ENCODE measurements around the gene IL23R.

IL23R gene

DNA sequence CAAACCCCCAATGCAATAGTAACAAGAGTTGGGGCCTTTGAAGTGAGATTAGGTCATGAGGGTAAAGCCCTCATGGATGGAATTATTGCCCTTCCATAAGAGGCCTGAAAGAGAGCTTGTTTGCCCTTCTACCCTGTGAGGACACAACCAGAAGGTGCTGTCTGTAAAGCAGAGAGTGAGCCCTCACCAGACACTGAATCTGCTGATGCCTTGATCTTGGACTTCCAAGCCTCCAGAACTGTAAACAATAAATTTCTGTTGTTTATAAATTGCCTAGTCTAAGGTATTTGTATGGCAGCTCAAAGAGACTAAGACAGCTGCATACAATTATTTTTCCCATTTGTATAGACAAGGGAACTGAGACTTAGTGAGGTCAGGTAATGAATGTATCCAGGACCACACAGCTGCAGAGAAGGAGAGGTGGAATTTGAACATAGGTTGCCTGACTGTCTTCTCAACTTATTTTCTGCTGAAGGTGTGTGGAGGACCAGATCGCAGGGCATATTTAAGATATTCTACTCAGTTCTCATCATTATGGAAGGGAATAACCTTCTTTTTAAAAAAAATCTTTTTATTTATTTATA is 18.7 kb downstream of the IL23R start:
- Histone ChIP-seq H3K79me1 (replicated peaks; ENCODE audit: low read length, poor library complexity, severe bottlenecking) (no peaks in the 10 kb centered on the region), H3K27ac (ENCODE audit: low read length, poor library complexity, severe bottlenecking) (no peak overlapping the region), H2AFZ (ENCODE audit: low read depth, low read length) (no peak overlapping the region), H3K9ac (ENCODE audit: low read length) (no peak overlapping the region), H2BK5ac (ENCODE audit: low read depth, low read length, poor library complexity, severe bottlenecking) (no peak overlapping the region), H3K4me2 (ENCODE audit: low read length, poor library complexity, severe bottlenecking) (no peak overlapping the region), H2AK5ac (ENCODE audit: low read length, severe bottlenecking) (no peak overlapping the region), H3K4ac (ENCODE audit: low read depth in 1 of 2, low read length in 2 of 2) (no peak overlapping the region), H3K4me3 (ENCODE audit: insufficient read depth in 1 of 2, low read depth in 1 of 2, low read length in 2 of 2) (no peak overlapping the region), H3K18ac (ENCODE audit: low read depth in 1 of 2, low read length in 2 of 2) (no peak overlapping the region), H2BK120ac (ENCODE audit: low read depth, low read length) (no peak overlapping the region), H2BK15ac (ENCODE audit: low read depth, poor library complexity, severe bottlenecking) (no peak overlapping the region), H3K27me3 (ENCODE audit: control insufficient read depth in 1 of 2, insufficient read depth in 1 of 2, low read length in 2 of 2) (no peaks in the 10 kb centered on the region), H3K14ac (ENCODE audit: low read length in 2 of 2) (no peak overlapping the region), H3K4me1 (ENCODE audit: control insufficient read depth, insufficient read depth, low read depth, low read length) (no peaks in the 10 kb centered on the region), H2BK12ac (ENCODE audit: low read length in 2 of 2) (no peak overlapping the region), H3K9me3 (ENCODE audit: control insufficient read depth, low read length) (no peaks in the 10 kb centered on the region), H3K36me3 (ENCODE audit: control insufficient read depth in 1 of 2, insufficient read depth in 2 of 2, low read depth in 1 of 2, low read length in 2 of 2) (no peaks in the 10 kb centered on the region), H4K8ac (ENCODE audit: low read length) (no peak overlapping the region), H3K23ac (ENCODE audit: low read length in 2 of 2) (no peak overlapping the region), H4K91ac (ENCODE audit: low read length) (no peak overlapping the region)
- WGBS: no CpG with 5 or more reads among the region's 1 CpG
- peak; percentile 9 for DNase-seq

GRCh38 chr1:67188137-67188536 is 21.9 kb downstream of the IL23R start:
- Histone ChIP-seq H3K79me1 (replicated peaks; ENCODE audit: low read length, poor library complexity, severe bottlenecking) (no peaks in the 10 kb centered on the region), H2AFZ (ENCODE audit: low read depth, low read length) (no peak overlapping the region), H3K9me3 (ENCODE audit: control insufficient read depth, low read length) (no peaks in the 10 kb centered on the region), H3K9ac (ENCODE audit: low read length) (no peak overlapping the region), H2BK5ac (ENCODE audit: low read depth, low read length, poor library complexity, severe bottlenecking) (no peak overlapping the region), H3K27ac (ENCODE audit: low read length, poor library complexity, severe bottlenecking) (no peak overlapping the region), H2AK5ac (ENCODE audit: low read length, severe bottlenecking) (no peak overlapping the region), H4K91ac (ENCODE audit: low read length) (no peak overlapping the region), H3K27me3 (ENCODE audit: control insufficient read depth in 1 of 2, insufficient read depth in 1 of 2, low read length in 2 of 2) (no peaks in the 10 kb centered on the region), H3K18ac (ENCODE audit: low read depth in 1 of 2, low read length in 2 of 2) (no peak overlapping the region), H4K8ac (ENCODE audit: low read length) (no peak overlapping the region), H2BK15ac (ENCODE audit: low read depth, poor library complexity, severe bottlenecking) (no peak overlapping the region), H3K14ac (ENCODE audit: low read length in 2 of 2) (no peak overlapping the region), H2BK12ac (ENCODE audit: low read length in 2 of 2) (no peak overlapping the region), H3K23ac (ENCODE audit: low read length in 2 of 2) (no peak overlapping the region), H3K4me3 (ENCODE audit: insufficient read depth in 1 of 2, low read depth in 1 of 2, low read length in 2 of 2) (no peak overlapping the region), H3K4me1 (ENCODE audit: control insufficient read depth, insufficient read depth, low read depth, low read length) (no peaks in the 10 kb centered on the region), H3K4me2 (ENCODE audit: low read length, poor library complexity, severe bottlenecking) (no peak overlapping the region), H3K4ac (ENCODE audit: low read depth in 1 of 2, low read length in 2 of 2) (no peak overlapping the region), H3K36me3 (ENCODE audit: control insufficient read depth in 1 of 2, insufficient read depth in 2 of 2, low read depth in 1 of 2, low read length in 2 of 2) (no peaks in the 10 kb centered on the region), H2BK120ac (ENCODE audit: low read depth, low read length) (no peak overlapping the region)
- no peak for DNase-seq
- WGBS: 76% methylated on average over 2 of the region's 2 CpGs

- Histone ChIP-seq H2AFZ (ENCODE audit: low read depth, low read length) (no peak overlapping the region), H4K8ac (ENCODE audit: low read length) (no peak overlapping the region)
These were observed 23.7 kb downstream of the IL23R start for GRCh38 chr1:67189953-67190352.

GRCh38 chr1:67190410-67190809 is 24.2 kb downstream of the IL23R start:
- Histone ChIP-seq H4K91ac (ENCODE audit: low read length) (no peak overlapping the region), H3K9me3 (ENCODE audit: control insufficient read depth, low read length) (no peaks in the 10 kb centered on the region), H2AK5ac (ENCODE audit: low read length, severe bottlenecking) (no peak overlapping the region), H3K18ac (ENCODE audit: low read depth in 1 of 2, low read length in 2 of 2) (no peak overlapping the region), H3K4me2 (ENCODE audit: low read length, poor library complexity, severe bottlenecking) (no peak overlapping the region), H2AFZ (ENCODE audit: low read depth, low read length) (no peak overlapping the region), H3K4me3 (ENCODE audit: insufficient read depth in 1 of 2, low read depth in 1 of 2, low read length in 2 of 2) (no peak overlapping the region), H4K8ac (ENCODE audit: low read length) (no peak overlapping the region), H2BK12ac (ENCODE audit: low read length in 2 of 2) (no peak overlapping the region), H3K79me1 (replicated peaks; ENCODE audit: low read length, poor library complexity, severe bottlenecking) (no peaks in the 10 kb centered on the region), H3K36me3 (ENCODE audit: control insufficient read depth in 1 of 2, insufficient read depth in 2 of 2, low read depth in 1 of 2, low read length in 2 of 2) (no peaks in the 10 kb centered on the region), H3K27ac (ENCODE audit: low read length, poor library complexity, severe bottlenecking) (no peak overlapping the region), H2BK5ac (ENCODE audit: low read depth, low read length, poor library complexity, severe bottlenecking) (no peak overlapping the region), H3K4me1 (ENCODE audit: control insufficient read depth, insufficient read depth, low read depth, low read length) (no peaks in the 10 kb centered on the region), H3K14ac (ENCODE audit: low read length in 2 of 2) (no peak overlapping the region), H3K4ac (ENCODE audit: low read depth in 1 of 2, low read length in 2 of 2) (no peak overlapping the region), H3K9ac (ENCODE audit: low read length) (no peak overlapping the region), H2BK15ac (ENCODE audit: low read depth, poor library complexity, severe bottlenecking) (no peak overlapping the region), H2BK120ac (ENCODE audit: low read depth, low read length) (no peak overlapping the region), H3K23ac (ENCODE audit: low read length in 2 of 2) (no peak overlapping the region), H3K27me3 (ENCODE audit: control insufficient read depth in 1 of 2, insufficient read depth in 1 of 2, low read length in 2 of 2) (no peaks in the 10 kb centered on the region)
- no peak for DNase-seq
- WGBS: 98% methylated on average over 2 of the region's 2 CpGs

More at GRCh38 chr1:67189953-67190352, 23.7 kb downstream of the IL23R start:
- no peaks in the 10 kb centered on the region for H3K27me3 ChIP-seq (ENCODE audit: control insufficient read depth in 1 of 2, insufficient read depth in 1 of 2, low read length in 2 of 2)
- H2BK12ac ChIP-seq (ENCODE audit: low read length in 2 of 2): no peak overlapping the region
- H3K14ac ChIP-seq (ENCODE audit: low read length in 2 of 2): no peak overlapping the region
- H2BK5ac ChIP-seq (ENCODE audit: low read depth, low read length, poor library complexity, severe bottlenecking): no peak overlapping the region
- no peak overlapping the region for H4K91ac ChIP-seq (ENCODE audit: low read length)
- WGBS: no CpG with 5 or more reads among the region's 3 CpGs
- no peaks in the 10 kb centered on the region for H3K4me1 ChIP-seq (ENCODE audit: control insufficient read depth, insufficient read depth, low read depth, low read length)
- H3K23ac ChIP-seq (ENCODE audit: low read length in 2 of 2): no peak overlapping the region
- H3K27ac ChIP-seq (ENCODE audit: low read length, poor library complexity, severe bottlenecking): no peak overlapping the region
- H3K4me3 ChIP-seq (ENCODE audit: insufficient read depth in 1 of 2, low read depth in 1 of 2, low read length in 2 of 2): no peak overlapping the region
- H3K9ac ChIP-seq (ENCODE audit: low read length): no peak overlapping the region
- no peak overlapping the region for H2BK120ac ChIP-seq (ENCODE audit: low read depth, low read length)
- DNase-seq: no peak
- no peaks in the 10 kb centered on the region for H3K9me3 ChIP-seq (ENCODE audit: control insufficient read depth, low read length)
- no peak overlapping the region for H3K4ac ChIP-seq (ENCODE audit: low read depth in 1 of 2, low read length in 2 of 2)
- no peak overlapping the region for H2AK5ac ChIP-seq (ENCODE audit: low read length, severe bottlenecking)
- H3K79me1 ChIP-seq (replicated peaks; ENCODE audit: low read length, poor library complexity, severe bottlenecking): no peaks in the 10 kb centered on the region
- no peak overlapping the region for H3K4me2 ChIP-seq (ENCODE audit: low read length, poor library complexity, severe bottlenecking)
- no peaks in the 10 kb centered on the region for H3K36me3 ChIP-seq (ENCODE audit: control insufficient read depth in 1 of 2, insufficient read depth in 2 of 2, low read depth in 1 of 2, low read length in 2 of 2)
- no peak overlapping the region for H3K18ac ChIP-seq (ENCODE audit: low read depth in 1 of 2, low read length in 2 of 2)
- no peak overlapping the region for H2BK15ac ChIP-seq (ENCODE audit: low read depth, poor library complexity, severe bottlenecking)

All from mesenchymal stem cell (in vitro differentiated cells and primary cell).